HG03571 (cell line): ENCODE measurements around the gene TECTA.
"Not testable (repeated sequence)": the region's sequence is repeated elsewhere in the genome, so short reads cannot be mapped to it uniquely, and the experiment has no call there.

Experiments used
- ATAC-seq: cut with Tn5 transposase; IDR thresholded peaks from one replicate; pipeline ENCODE4 v1.9.1; 2021; ENCODE audit not compliant: unreplicated experiment

Gene TECTA

GRCh38 chr11:121229495-121230215, 128.6 kb downstream of the TECTA start:
- no peak for ATAC-seq

- no peak for ATAC-seq
These were observed 130.7 kb downstream of the TECTA start for GRCh38 chr11:121231576-121232278.

GRCh38 chr11:121235057-121235456, 134.0 kb downstream of the TECTA start:
- no peak for ATAC-seq

- ATAC-seq: peak; percentile 58
These were observed 135.3 kb downstream of the TECTA start for GRCh38 chr11:121236115-121237001.

- not testable (repeated sequence) for ATAC-seq
These were observed 136.2 kb downstream of the TECTA start for GRCh38 chr11:121237247-121237646.

GRCh38 chr11:121237686-121238658, 136.9 kb downstream of the TECTA start:
- no peak for ATAC-seq

GRCh38 chr11:121238956-121239355, 137.9 kb downstream of the TECTA start:
- ATAC-seq: no peak

- ATAC-seq: not testable (repeated sequence)
These were observed 139.0 kb downstream of the TECTA start for GRCh38 chr11:121240001-121240400.

- ATAC-seq: no peak
These were observed 139.7 kb downstream of the TECTA start for GRCh38 chr11:121240650-121241303.
